Limb (tissue), 2 donors: ENCODE data around the gene PGA5.

Experiments
- DNase-seq, 2 donors: peaks; one replicate each; pipeline ENCODE4 v3.0.0-alpha.2; 2016; ENCODE audit errors: extremely low spot score in 2 of 2

PGA5 gene

GRCh38 chr11:61293867-61294716 lies 53.1 kb downstream of the PGA5 start:
- DNase-seq, result peak; percentile 54 to 84

- DNase-seq, result peak; percentile 58 to 84
These were observed 54.0 kb downstream of the PGA5 start, which contains the start of gene VWCE for GRCh38 chr11:61294717-61295595. Gene VWCE (minus strand): TSS chr11:61295316. CDS start chr11:61295037, 279 bp downstream.

- peak in 1 of 2 donors; percentile 48 for DNase-seq
These were observed 54.6 kb downstream of the PGA5 start for GRCh38 chr11:61295596-61295926.

- DNase-seq, result no peak
These were observed 56.4 kb downstream of the PGA5 start for GRCh38 chr11:61297341-61297740.

GRCh38 chr11:61297746-61298145 lies 56.8 kb downstream of the PGA5 start:
- no peak for DNase-seq

GRCh38 chr11:61298663-61299244 lies 57.8 kb downstream of the PGA5 start:
- no peak for DNase-seq
